ENCODE results near the gene WDR91.
"Not testable (repeated sequence)": the region's sequence is repeated elsewhere in the genome, so short reads cannot be mapped to it uniquely, and the experiment has no call there.

Gene WDR91

GRCh38 chr7:135177028-135177696 lies 34.2 kb downstream of the WDR91 start:
- in situ Hi-C loops (cut with MboI; ENCODE audit: low pct_unique_long_range_greater_than_20kb, low sequenced_read_pairs, unreplicated experiment), result no loop called here
- DNase-seq (ENCODE audit: low spot score), result no peak
- TF ChIP-seq, protein P1, sequence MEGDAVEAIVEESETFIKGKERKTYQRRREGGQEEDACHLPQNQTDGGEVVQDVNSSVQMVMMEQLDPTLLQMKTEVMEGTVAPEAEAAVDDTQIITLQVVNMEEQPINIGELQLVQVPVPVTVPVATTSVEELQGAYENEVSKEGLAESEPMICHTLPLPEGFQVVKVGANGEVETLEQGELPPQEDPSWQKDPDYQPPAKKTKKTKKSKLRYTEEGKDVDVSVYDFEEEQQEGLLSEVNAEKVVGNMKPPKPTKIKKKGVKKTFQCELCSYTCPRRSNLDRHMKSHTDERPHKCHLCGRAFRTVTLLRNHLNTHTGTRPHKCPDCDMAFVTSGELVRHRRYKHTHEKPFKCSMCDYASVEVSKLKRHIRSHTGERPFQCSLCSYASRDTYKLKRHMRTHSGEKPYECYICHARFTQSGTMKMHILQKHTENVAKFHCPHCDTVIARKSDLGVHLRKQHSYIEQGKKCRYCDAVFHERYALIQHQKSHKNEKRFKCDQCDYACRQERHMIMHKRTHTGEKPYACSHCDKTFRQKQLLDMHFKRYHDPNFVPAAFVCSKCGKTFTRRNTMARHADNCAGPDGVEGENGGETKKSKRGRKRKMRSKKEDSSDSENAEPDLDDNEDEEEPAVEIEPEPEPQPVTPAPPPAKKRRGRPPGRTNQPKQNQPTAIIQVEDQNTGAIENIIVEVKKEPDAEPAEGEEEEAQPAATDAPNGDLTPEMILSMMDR (IDR thresholded peaks at IDR 0.05; ENCODE audit: extremely low read depth, insufficient read depth, missing control alignments), result no peak

- TF ChIP-seq, protein P1 (IDR thresholded peaks at IDR 0.05; ENCODE audit: extremely low read depth, insufficient read depth, missing control alignments), result no peak
- in situ Hi-C loops (cut with MboI; ENCODE audit: low pct_unique_long_range_greater_than_20kb, low sequenced_read_pairs, unreplicated experiment), result no loop called here
- DNase-seq (ENCODE audit: low spot score), result no peak
These were observed 35.4 kb downstream of the WDR91 start for GRCh38 chr7:135175931-135176330.

- in situ Hi-C loops (cut with MboI; ENCODE audit: low pct_unique_long_range_greater_than_20kb, low sequenced_read_pairs, unreplicated experiment), result no loop called here
- DNase-seq (ENCODE audit: low spot score), result no peak
- TF ChIP-seq, protein P1 (IDR thresholded peaks at IDR 0.05; ENCODE audit: extremely low read depth, insufficient read depth, missing control alignments), result no peak
These were observed 36.4 kb downstream of the WDR91 start for GRCh38 chr7:135174941-135175340.

- in situ Hi-C loops (cut with MboI; ENCODE audit: low pct_unique_long_range_greater_than_20kb, low sequenced_read_pairs, unreplicated experiment); DNase-seq (ENCODE audit: low spot score): not testable (repeated sequence)
These were observed 37.4 kb downstream of the WDR91 start for GRCh38 chr7:135173916-135174315.

- peak; percentile 8 for DNase-seq (ENCODE audit: low spot score)
- in situ Hi-C loops (cut with MboI; ENCODE audit: low pct_unique_long_range_greater_than_20kb, low sequenced_read_pairs, unreplicated experiment), result not testable (repeated sequence)
These were observed 39.6 kb downstream of the WDR91 start for GRCh38 chr7:135171581-135172291.

DNA sequence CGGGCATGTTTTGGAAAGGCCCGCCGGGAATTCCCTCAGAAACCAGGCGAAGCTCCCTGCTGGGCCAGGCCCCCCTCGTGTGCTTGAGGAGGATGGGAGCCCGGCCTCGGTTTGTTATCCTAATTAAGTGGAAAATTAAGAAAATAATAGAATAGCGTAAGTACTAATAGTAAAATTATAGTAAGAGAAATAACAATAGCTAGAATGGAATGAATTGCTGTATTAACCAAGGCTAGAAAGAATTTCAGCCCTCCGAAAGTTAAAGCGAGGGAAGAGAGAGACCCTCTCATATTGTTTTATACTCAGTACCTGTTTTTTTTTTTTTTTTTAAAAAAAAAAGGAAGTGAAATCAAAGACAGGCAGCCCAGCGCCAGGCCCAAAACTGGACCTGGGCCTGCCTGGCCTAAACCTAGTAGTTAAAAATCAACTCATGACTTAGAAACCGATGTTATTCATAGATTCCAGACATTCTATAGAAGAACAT lies 40.3 kb downstream of the WDR91 start:
- in situ Hi-C loops (cut with MboI; ENCODE audit: low pct_unique_long_range_greater_than_20kb, low sequenced_read_pairs, unreplicated experiment); DNase-seq (ENCODE audit: low spot score): not testable (repeated sequence)

- in situ Hi-C loops (cut with MboI; ENCODE audit: low pct_unique_long_range_greater_than_20kb, low sequenced_read_pairs, unreplicated experiment), result no loop called here
- TF ChIP-seq, protein P1 (IDR thresholded peaks at IDR 0.05; ENCODE audit: extremely low read depth, insufficient read depth, missing control alignments), result peak; percentile 83
- DNase-seq (ENCODE audit: low spot score), result peak; percentile 94
These were observed 40.9 kb downstream of the WDR91 start, which contains the start of gene CYREN for GRCh38 chr7:135170274-135170997. CYREN (minus strand) TSS chr7:135170707; CDS start chr7:135168922, 1,785 bp downstream.

DNA sequence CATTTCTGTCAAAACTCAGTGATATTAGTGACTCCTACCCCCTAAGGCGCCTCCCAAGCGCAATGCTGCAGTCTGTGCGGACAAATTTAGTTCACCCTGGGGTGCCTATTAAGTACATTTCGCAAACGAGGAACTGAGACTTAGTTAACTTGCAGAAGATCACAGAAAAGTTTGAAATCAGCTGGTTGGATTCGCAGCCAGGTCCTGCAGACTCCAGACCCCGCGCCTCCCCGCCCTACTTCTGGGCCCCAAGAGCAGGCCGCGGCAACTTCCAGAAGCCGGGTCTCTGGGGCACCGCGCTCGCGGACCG lies 41.4 kb downstream of the WDR91 start:
- TF ChIP-seq, protein P1 (IDR thresholded peaks at IDR 0.05; ENCODE audit: extremely low read depth, insufficient read depth, missing control alignments), result no peak
- in situ Hi-C loops (cut with MboI; ENCODE audit: low pct_unique_long_range_greater_than_20kb, low sequenced_read_pairs, unreplicated experiment), result no loop called here
- no peak for DNase-seq (ENCODE audit: low spot score)
